K562 (cell line): ENCODE data around the gene CFAP157. TPM values are rescaled to one million over a fixed set of nuclear protein-coding genes. Genes with fewer than 3 reads are reported as not detected.

Experiments used
- CHD7 ChIP-seq: fragments of 200-600 bp; sonication (generic); IDR thresholded peaks from one replicate; pipeline ENCODE4 v1.6.1; 2012; ENCODE audit warnings: mild to moderate bottlenecking, low read depth, low read length, inconsistent platforms
- FOXJ3 ChIP-seq: sonication (generic); formaldehyde crosslinking; IDR thresholded peaks from 2 replicates; pipeline ENCODE4 v1.4.0; 2020; ENCODE audit warnings: mild to moderate bottlenecking, missing genetic modification reagents
- polyA plus RNA-seq, 8 experiments: library from polyadenylated mRNA; depleted of rRNA in 4 of 8; stranded (reverse) in 5 of 8; unstranded in 3 of 8; fragments of >200 nt; fragmentation: Nextera tagmentation in 2 of 8; fragmentation: Illumina TruSeq in 1 of 8; extraction: Ambion mirVana in 2 of 8; extraction: Trizol in 1 of 8; gene quantifications; 2 replicates each; pipeline versions ENCODE4 v1.2.1 to v1.2.3, GENCODE V29; 2011 to 2014; ENCODE audit warnings: inconsistent platforms in 1 of 8, missing spikeins in 1 of 8
- total RNA-seq, 7 experiments: library from RNA; depleted of rRNA in 6 of 7; stranded (reverse); fragments of >200 nt in 6 of 7; fragmentation: Illumina TruSeq in 2 of 7; extraction: Trizol in 2 of 7; gene quantifications; 2 replicates each; pipeline versions ENCODE4 v1.2.1 to v1.2.3, GENCODE V29; 2011 to 2021; ENCODE audit warnings: low replicate concordance in 1 of 7

CFAP157 gene
- total and polyA plus RNA-seq, 9 of the 15 experiments (the other 6 are each of a cell fraction or from before 2014, with no cell fraction given): 0.03 TPM; not detected in 8

DNA sequence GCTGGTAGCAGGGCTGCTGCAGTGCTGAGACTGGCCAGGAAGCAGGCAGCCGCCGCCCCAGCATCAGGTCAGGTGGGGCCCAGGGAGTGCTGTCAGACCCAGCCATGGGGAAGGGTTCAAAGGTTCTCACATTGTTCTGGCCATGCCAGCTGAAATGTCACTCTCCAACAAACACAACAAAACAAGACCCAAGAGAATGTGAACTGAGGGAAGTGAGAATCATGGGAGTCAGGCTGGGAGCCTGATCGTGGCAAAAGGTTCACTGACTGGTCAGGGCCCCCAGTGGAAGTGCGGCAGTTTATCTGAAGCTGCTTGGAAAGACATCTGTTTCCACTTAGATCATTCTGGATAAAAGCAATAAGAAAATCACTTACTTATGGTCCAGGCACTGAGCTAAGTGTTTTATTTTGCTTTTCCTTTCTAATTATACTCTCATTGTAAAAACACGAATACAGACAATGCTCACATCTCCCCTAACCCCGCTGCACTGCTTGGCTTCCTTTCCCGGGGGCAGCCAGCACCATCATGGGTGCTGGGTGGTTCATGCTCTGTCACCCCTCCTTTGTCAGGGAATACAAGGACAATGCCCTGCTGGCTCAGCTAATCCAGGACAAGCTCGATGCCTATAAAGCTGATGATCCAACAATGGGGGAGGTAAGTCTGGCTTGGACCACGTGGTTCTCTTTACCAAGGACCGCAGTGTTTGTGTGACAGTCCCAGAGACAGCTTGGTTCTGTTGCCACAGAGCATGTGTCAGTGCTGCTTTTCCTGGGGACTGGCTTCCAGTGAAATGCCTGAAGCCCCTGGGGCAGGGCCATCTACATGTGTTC is 41.9 kb upstream of the CFAP157 start (continued):
- TF ChIP-seq CHD7 (no peak), FOXJ3 (CRISPR knock-in tag) (no peak)
